AG04449 (cell line): ENCODE results near the gene MAN2C1.
"Not testable (repeated sequence)": the region's sequence is repeated elsewhere in the genome, so short reads cannot be mapped to it uniquely, and the experiment has no call there.

ENCODE experiments used
- CTCF ChIA-PET: fragments of 350-600 bp; formaldehyde crosslinking; extraction: SDS; loops from one replicate; lab custom pipeline; 2021; ENCODE audit warnings: antibody characterized with exemption; lab: Yijun Ruan, JAX
- POLR2A ChIA-PET: fragments of 400-600, 350-600 bp; formaldehyde crosslinking; extraction: SDS; loops from one replicate; lab custom pipeline; 2020; ENCODE audit warnings: antibody characterized with exemption, inconsistent platforms; lab: Yijun Ruan, JAX
- DNase-seq: peaks from one replicate; pipeline ENCODE4 v3.0.0-alpha.2; 2010; ENCODE audit warnings: low read depth, low spot score
- H3K4me3 ChIP-seq: 2 replicates; pipeline ENCODE4 v1.5.1; 2011; ENCODE audit warnings: low read depth, mild to moderate bottlenecking, control low read depth, low read length
- CTCF ChIP-seq: IDR thresholded peaks from one replicate; pipeline ENCODE4 v1.5.1; 2011; ENCODE audit warnings: mild to moderate bottlenecking, moderate library complexity, low read length, control low read depth, inconsistent platforms; ENCODE audit not compliant: insufficient read depth; ENCODE audit errors: missing control alignments

Gene MAN2C1

GRCh38 chr15:75313116-75313845 is 55.1 kb downstream of the MAN2C1 start:
- H3K4me3 ChIP-seq: no peak overlapping the region
- no peak for TF ChIP-seq CTCF
- ChIA-PET CTCF (no interaction called here), POLR2A (no interaction called here)
- DNase-seq: no peak

GRCh38 chr15:75312548-75312947 is 55.9 kb downstream of the MAN2C1 start:
- H3K4me3 ChIP-seq, CTCF ChIA-PET, POLR2A ChIA-PET, DNase-seq: not testable (repeated sequence)

DNA sequence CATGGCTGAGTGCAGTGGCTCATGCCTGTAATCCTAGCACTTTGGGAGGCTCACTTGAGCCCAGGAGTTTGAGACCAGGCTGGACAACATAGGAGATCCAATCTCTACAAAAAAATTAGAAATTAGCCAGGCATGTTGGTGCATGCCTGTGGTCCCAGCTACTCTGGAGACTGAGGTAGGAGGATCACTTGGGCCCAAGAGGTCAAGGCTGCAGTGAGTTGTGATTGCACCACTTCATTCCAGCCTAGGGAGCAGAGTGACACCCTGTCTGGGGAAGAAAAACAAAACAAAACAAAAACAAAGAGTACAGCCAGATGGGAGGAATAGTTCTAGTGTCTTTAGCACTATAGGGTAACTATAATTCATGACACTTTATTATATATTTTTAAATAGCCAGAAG is 58.7 kb downstream of the MAN2C1 start:
- DNase-seq: no peak
- no peak for TF ChIP-seq CTCF
- POLR2A ChIA-PET: no interaction called here
- CTCF ChIA-PET: no interaction called here
- H3K4me3 ChIP-seq: no peak overlapping the region

GRCh38 chr15:75307778-75308390 is 60.5 kb downstream of the MAN2C1 start:
- no peak for DNase-seq
- TF ChIP-seq CTCF: peak; percentile 37
- H3K4me3 ChIP-seq: no peak overlapping the region
- ChIA-PET POLR2A (no interaction called here), CTCF (interaction anchor here (1.2 to 3.5 kb wide), 2 partner anchors 270 to 277 kb away, joined by 4 to 16 read pairs; no protein-coding TSS in a partner anchor)

DNA sequence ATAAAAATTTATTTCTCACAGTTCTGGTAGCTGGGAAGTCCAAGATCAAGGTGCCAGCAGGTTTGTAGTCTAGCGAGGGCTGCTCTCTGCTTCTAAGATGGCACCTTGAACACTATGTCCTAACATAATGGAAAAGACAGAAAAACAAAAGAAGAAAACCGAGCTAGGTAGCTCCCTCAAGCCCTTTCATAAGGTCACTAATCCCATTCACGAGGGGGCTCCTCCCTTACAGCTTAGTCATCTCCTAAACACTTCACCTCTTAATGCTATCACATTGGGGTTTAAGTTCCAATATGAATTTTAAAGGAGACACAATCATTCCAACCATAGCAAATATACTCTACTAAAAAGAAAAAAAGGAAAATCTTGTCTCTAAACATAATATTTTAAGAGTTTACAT is 62.2 kb downstream of the MAN2C1 start:
- ChIA-PET CTCF (interaction anchor here (1.2 to 3.5 kb wide), 2 partner anchors 275 to 281 kb away, joined by 3 to 16 read pairs; no protein-coding TSS in a partner anchor), POLR2A (no interaction called here)
- no peak for TF ChIP-seq CTCF
- no peak overlapping the region for H3K4me3 ChIP-seq
- no peak for DNase-seq
